ENCODE results near the gene TCEAL9. TPM values are rescaled to one million over a fixed set of nuclear protein-coding genes. Genes with fewer than 3 reads are reported as not detected.
"Not testable (repeated sequence)": the region's sequence is repeated elsewhere in the genome, so short reads cannot be mapped to it uniquely, and the experiment has no call there.

The TCEAL9 gene
- total RNA-seq, 3 donors from 2014 or later = 47.4 to 94.5 (median 92.8) TPM

GRCh38 chrX:103378990-103379389 is 22.7 kb downstream of the TCEAL9 start:
- Histone ChIP-seq H3K27me3 (peaks cover 0 to 16% of the 10 kb centered on the region in 2 donors), H3K36me3 (no peaks in the 10 kb centered on the region), H3K4me3 (no peak overlapping the region), H3K27ac (no peak overlapping the region), H3K9me3 (no peaks in the 10 kb centered on the region), H3K4me1 (no peaks in the 10 kb centered on the region)
- intact Hi-C loops (cut with DNase I; ENCODE audit: low total_unique reads) = no loop called here
- TF ChIP-seq POLR2A (IDR thresholded peaks at IDR 0.05) (no peak), CTCF (IDR thresholded peaks at IDR 0.05) (no peak), POLR2AphosphoS5 (IDR thresholded peaks at IDR 0.05) (no peak)
- DNase-seq (ENCODE audit: low spot score in 2 of 2) = no peak

DNA sequence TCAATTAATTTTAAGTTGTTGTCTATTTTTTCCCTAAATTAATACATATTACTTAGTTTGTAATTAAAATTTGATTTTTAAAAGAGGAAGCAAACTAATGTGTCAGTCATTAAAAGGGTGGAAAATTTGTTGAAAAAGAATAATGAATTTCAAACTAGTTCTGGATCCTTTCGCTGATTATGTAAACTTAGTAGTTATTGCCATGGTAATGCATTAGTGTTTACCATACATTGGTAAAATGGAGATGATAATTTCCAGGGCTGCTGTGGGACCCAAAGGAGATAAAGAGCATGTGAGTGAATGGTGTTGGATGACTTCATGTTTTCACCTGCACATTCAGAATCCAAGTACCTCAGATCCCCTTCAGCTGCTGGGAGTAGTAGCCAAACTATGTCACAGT is 26.6 kb downstream of the TCEAL9 start:
- no peak for DNase-seq (ENCODE audit: low spot score in 2 of 2)
- Histone ChIP-seq H3K27ac (no peak overlapping the region), H3K27me3 (peaks cover 0 to 24% of the 10 kb centered on the region in 2 donors), H3K9me3 (no peaks in the 10 kb centered on the region), H3K4me3 (no peak overlapping the region), H3K4me1 (no peaks in the 10 kb centered on the region), H3K36me3 (no peaks in the 10 kb centered on the region)
- no peak for TF ChIP-seq CTCF (IDR thresholded peaks at IDR 0.05)
- TF ChIP-seq POLR2A (IDR thresholded peaks at IDR 0.05) = no peak
- no peak for TF ChIP-seq POLR2AphosphoS5 (IDR thresholded peaks at IDR 0.05)
- intact Hi-C loops (cut with DNase I; ENCODE audit: low total_unique reads) = no loop called here

- intact Hi-C loops (cut with DNase I; ENCODE audit: low total_unique reads) = no loop called here
- H3K9me3 ChIP-seq = no peaks in the 10 kb centered on the region
- peaks cover 0 to 34% of the 10 kb centered on the region in 2 donors for H3K27me3 ChIP-seq
- DNase-seq (ENCODE audit: low spot score in 2 of 2) = no peak
- no peak overlapping the region for H3K27ac ChIP-seq
- TF ChIP-seq CTCF (IDR thresholded peaks at IDR 0.05) (no peak), POLR2AphosphoS5 (IDR thresholded peaks at IDR 0.05) (no peak), POLR2A (IDR thresholded peaks at IDR 0.05) (no peak)
- H3K36me3 ChIP-seq = no peaks in the 10 kb centered on the region
- no peak overlapping the region for H3K4me3 ChIP-seq
- no peaks in the 10 kb centered on the region for H3K4me1 ChIP-seq
These were observed 28.4 kb downstream of the TCEAL9 start for GRCh38 chrX:103384672-103385071.

GRCh38 chrX:103385283-103385830 is 29.1 kb downstream of the TCEAL9 start:
- H3K36me3 ChIP-seq; H3K4me3 ChIP-seq; H3K9me3 ChIP-seq; H3K4me1 ChIP-seq; DNase-seq (ENCODE audit: low spot score in 2 of 2); intact Hi-C loops (cut with DNase I; ENCODE audit: low total_unique reads): not testable (repeated sequence)
- peaks cover 0 to 34% of the 10 kb centered on the region in 2 donors for H3K27me3 ChIP-seq
- H3K27ac ChIP-seq = peak overlapping the region; percentile 12 to 61

GRCh38 chrX:103386332-103386731 is 30.0 kb downstream of the TCEAL9 start:
- peak overlapping the region in 1 of 2 donors; percentile 61 for H3K27ac ChIP-seq

More at GRCh38 chrX:103386332-103386731, 30.0 kb downstream of the TCEAL9 start:
- TF ChIP-seq CTCF (IDR thresholded peaks at IDR 0.05) (no peak), POLR2A (IDR thresholded peaks at IDR 0.05) (no peak), POLR2AphosphoS5 (IDR thresholded peaks at IDR 0.05) (no peak)
- no peaks in the 10 kb centered on the region for H3K36me3 ChIP-seq
- H3K9me3 ChIP-seq = no peaks in the 10 kb centered on the region
- H3K4me3 ChIP-seq = no peak overlapping the region
- no peaks in the 10 kb centered on the region for H3K4me1 ChIP-seq
- peaks cover 0 to 34% of the 10 kb centered on the region in 2 donors for H3K27me3 ChIP-seq
- no peak for DNase-seq (ENCODE audit: low spot score in 2 of 2)
- intact Hi-C loops (cut with DNase I; ENCODE audit: low total_unique reads) = no loop called here

All from breast epithelium (tissue), 4 donors.